Measurements from ENCODE around the gene VSTM2B.
"Not testable (repeated sequence)": the region's sequence is repeated elsewhere in the genome, so short reads cannot be mapped to it uniquely, and the experiment has no call there.

The VSTM2B gene

GRCh38 chr19:29525901-29526729 lies at the start of gene VSTM2B:
TSS of gene VSTM2B (plus strand) at chr19:29525994. CDS start at chr19:29526584, 590 bp downstream.
- no peak for DNase-seq

- DNase-seq, result no peak
Measured at GRCh38 chr19:29476528-29476927, 49.3 kb upstream of the VSTM2B start.

- no peak for DNase-seq
Measured at GRCh38 chr19:29477831-29478577, 47.8 kb upstream of the VSTM2B start.

GRCh38 chr19:29478578-29479565 lies 46.9 kb upstream of the VSTM2B start:
- DNase-seq, result no peak

- no peak for DNase-seq
Measured at GRCh38 chr19:29479941-29480340, 45.9 kb upstream of the VSTM2B start.

GRCh38 chr19:29480507-29480906 lies 45.3 kb upstream of the VSTM2B start:
- DNase-seq, result no peak

- no peak for DNase-seq
Measured at GRCh38 chr19:29482855-29483640, 42.7 kb upstream of the VSTM2B start.

GRCh38 chr19:29483641-29483920 lies 42.2 kb upstream of the VSTM2B start:
- no peak for DNase-seq

DNA sequence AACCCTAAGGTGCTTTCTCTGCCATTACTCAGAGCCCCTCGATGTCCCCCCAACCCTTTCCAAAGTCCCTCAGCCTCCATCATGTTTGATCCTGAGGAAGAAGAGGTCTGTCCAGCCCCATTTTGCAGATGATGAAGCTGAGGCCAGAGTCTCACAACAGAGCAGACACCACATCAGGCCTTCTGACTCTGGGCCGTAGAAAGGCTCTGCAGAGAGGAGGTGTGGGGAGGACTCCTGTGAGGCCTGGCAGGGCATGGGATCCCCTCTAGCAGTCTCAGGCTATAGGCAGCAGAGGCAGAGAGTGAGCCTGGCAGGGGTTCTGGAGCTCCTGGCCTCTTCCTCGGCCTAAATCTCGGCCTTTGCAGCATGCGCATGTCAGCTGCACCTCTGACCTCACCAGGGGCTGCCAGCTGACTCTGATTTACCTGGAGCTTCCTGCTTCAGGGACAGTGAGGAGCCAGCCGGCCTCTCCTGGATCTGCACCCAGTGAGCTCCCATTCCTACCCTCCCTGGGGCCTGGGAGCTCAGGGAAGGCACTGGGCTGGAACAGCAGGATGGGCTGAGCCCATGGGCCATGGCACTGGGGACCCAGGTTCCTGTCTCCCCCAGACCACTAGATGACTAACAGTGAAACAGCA lies 41.7 kb upstream of the VSTM2B start:
- no peak for DNase-seq

GRCh38 chr19:29484876-29485275 lies 40.9 kb upstream of the VSTM2B start:
- no peak for DNase-seq

- no peak for DNase-seq
Measured at GRCh38 chr19:29485293-29485692, 40.5 kb upstream of the VSTM2B start.

DNA sequence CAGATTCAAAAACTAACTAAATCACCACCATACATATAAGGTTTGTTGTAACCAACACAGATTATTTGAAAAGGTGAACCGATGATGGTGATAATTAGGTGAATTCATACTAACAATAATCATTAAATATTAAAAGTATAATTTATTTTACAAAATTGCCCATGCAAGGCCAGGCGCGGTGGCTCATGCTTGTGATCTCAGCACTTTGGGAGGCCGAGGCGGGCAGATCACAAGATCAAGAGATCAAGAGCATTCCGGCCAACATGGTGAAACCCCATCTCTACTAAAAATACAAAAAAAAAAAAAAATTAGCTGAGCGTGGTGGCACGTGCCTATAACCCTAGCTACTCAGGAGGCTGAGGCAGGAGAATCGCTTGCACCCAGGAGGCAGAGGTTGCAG lies 38.8 kb upstream of the VSTM2B start:
- DNase-seq, result not testable (repeated sequence)

DNA sequence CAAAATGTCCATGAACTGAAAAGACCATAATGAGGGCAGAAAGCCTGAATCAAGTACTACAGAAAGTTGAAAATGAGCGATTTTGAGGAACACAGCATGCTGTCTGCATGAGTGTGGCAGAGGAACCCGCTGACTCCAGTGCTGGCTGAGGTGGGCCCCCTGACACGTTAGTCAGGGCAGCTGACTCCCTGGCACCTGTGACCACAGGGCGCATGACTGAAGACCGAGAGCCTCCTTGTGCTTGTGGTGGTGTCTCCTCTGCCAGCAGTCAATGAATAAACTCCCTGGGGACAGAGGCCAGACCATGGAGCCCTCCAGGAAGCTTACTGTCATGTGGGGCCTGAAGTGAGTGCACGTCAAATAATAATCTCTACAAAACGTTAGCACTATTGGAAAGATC lies 38.4 kb upstream of the VSTM2B start:
- no peak for DNase-seq

- DNase-seq, result no peak
Measured at GRCh38 chr19:29488316-29488715, 37.5 kb upstream of the VSTM2B start.

- no peak for DNase-seq
Measured at GRCh38 chr19:29489172-29489951, 36.4 kb upstream of the VSTM2B start.

DNA sequence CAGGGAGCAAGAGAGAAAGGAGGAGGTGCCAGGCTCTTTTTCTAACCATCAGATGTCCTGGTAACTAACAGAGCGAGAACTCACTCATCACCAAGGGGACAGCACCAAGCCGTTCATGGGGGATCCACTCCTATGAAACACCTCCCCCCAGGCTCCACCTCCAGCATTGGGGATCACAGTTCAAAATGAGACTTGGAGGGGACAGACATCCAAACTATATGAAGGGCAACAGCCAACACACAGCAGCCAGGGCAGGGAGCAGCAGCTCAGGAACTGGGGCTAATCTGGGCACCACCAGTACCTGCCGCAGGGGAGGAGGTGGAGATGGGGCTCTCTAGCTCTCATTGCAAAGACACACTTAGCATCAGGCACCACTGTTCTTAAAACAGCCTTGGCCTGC lies 34.3 kb upstream of the VSTM2B start:
- no peak for DNase-seq

DNA sequence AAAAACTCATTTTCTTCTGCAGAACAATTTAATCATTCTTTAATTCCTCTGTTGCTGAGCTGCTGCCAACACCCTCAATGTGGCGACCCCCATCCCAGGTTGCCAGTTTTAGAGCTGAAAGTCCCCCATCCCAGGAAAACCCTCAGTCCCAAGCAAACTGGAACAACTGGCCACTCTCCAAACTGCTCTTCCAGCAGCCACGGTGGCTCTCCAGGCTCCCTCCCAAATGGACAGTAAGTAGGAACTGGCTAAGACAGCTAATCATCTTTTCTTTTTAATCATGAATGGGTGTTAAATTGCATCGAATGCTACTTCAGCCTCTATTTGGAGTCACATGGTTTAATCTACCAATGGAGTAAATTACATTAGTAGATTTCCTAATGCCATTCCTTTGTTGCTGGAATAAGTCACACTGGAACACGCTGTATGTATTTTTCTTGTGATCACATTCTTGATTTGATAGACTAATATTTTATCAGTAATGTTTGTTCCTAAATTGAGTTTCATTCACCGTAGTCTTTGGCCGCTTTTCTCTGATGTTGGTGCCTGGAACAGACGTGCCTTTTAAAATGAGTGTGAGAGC lies 33.7 kb upstream of the VSTM2B start:
- DNase-seq, result no peak

DNA sequence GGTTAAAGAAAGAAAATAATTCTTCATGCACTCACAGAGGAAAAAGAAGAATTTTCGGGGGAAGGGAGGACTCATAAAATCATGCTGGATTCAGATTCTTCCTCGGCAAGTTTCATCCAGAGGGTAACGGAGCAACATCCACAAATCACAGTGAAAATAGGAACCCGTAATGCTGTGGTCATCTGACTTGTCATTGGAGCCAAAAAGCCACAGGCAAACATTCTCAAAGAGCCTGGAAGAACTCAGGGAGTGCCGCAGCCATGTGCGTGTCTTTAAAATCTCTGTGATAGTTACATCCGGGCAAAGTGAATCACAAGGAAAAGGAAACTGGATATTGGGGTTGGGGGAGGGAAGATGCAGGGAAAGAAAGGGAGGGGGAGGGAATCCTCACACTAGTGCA lies 33.0 kb upstream of the VSTM2B start:
- DNase-seq, result no peak

GRCh38 chr19:29495091-29495490 lies 30.7 kb upstream of the VSTM2B start:
- no peak for DNase-seq

DNA sequence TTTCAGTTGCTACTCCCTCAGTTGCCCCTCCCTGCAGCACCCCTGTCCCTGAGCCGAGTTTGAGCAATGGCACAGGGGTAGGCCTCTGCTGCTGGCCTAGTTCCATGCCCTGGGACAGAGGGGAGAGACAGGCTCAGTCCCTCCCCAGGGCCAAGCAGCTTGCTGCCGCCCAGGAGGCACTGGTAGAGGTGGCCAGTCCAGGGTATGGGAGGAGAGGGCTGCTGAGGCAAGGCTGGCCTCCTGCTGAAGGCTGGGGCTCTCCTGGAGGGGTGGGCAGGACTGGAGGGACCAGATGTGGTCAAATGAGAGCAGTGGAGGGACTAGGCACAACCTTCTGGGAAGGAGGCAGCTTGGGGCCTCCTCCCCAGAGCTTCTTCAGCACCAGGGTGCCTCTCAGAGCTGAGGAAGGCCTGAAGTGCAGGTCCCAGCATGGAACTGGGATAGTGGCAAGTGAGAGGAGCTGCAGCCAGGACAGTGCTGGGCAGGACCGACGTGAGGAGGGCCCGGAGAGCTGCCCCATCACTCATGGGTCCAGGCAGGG lies 29.8 kb upstream of the VSTM2B start:
- DNase-seq, result no peak
